Body of pancreas (tissue), 4 donors: ENCODE data around the gene TARBP1. TPM values are rescaled to one million over a fixed set of nuclear protein-coding genes. Genes with fewer than 3 reads are reported as not detected.
A peak's percentile ranks its signal among the peaks of the same experiment; 100 is the strongest.

Source experiments
- ATAC-seq: fragments of 150-250 bp; one replicate; pipeline ENCODE4 v1.9.1; 2016
- DNase-seq, 4 donors: peaks; one replicate each; pipeline ENCODE4 v3.0.0-alpha.2; 2019
- H3K27ac ChIP-seq, 4 donors: fragments of 200-600 bp; sonication (generic); 1 replicate in 3 of 4; 2 replicates in 1 of 4; pipeline versions ENCODE4 v1.5.1 to v1.6.1; 2016 to 2019; ENCODE audit warnings: mild to moderate bottlenecking in 1 of 4, mixed read lengths in 1 of 4, moderate library complexity in 1 of 4
- H3K27me3 ChIP-seq, 2 donors: fragments of 200-600 bp; sonication (generic); one replicate each; pipeline ENCODE4 v1.6.0; 2016; ENCODE audit warnings: mild to moderate bottlenecking in 1 of 2
- H3K36me3 ChIP-seq, 2 donors: fragments of 200-600 bp; sonication (generic); replicated peaks in 1 of 2; 2 replicates each; pipeline ENCODE4 v1.5.1; 2016; ENCODE audit warnings: low read depth in 2 of 2; ENCODE audit not compliant: insufficient read depth in 1 of 2
- H3K4me1 ChIP-seq: fragments of 200-600 bp; sonication (generic); one replicate; pipeline ENCODE4 v1.6.0; 2016
- H3K4me3 ChIP-seq, 2 donors: fragments of 200-600 bp; sonication (generic); 1 replicate in 1 of 2; 2 replicates in 1 of 2; pipeline ENCODE4 v1.5.1; 2016 to 2019
- H3K9me3 ChIP-seq, 3 donors: fragments of 200-600 bp; sonication (generic); 1 replicate in 2 of 3; 2 replicates in 1 of 3; pipeline ENCODE4 v1.5.1; 2016
- POLR2A ChIP-seq, 3 donors: fragments of 450-650 bp; IDR thresholded peaks; one replicate each; pipeline ENCODE4 v1.6.1; 2016; ENCODE audit warnings: antibody characterized with exemption in 3 of 3, mild to moderate bottlenecking in 2 of 3
- WGBS, 2 donors: methylation state at CpG; one replicate each; pipeline ENCODE4 v1.1.5; 2017; 5-methylcytosine and 5-hydroxymethylcytosine counted together
- intact Hi-C: fragments of 100-400 bp; cut with DNase I; formaldehyde crosslinking; loops from one replicate; pipeline ENCODE4 v1.15.1; 2023
- total RNA-seq, 2 donors: library from RNA; depleted of rRNA; stranded (reverse); fragments of >200 nt; gene quantifications; one replicate each; pipeline ENCODE4 v1.1.0, GENCODE V29; 2016
- TF ChIP-seq, protein P1 (sequence below), 7 experiments: fragments of 450-650 bp in 4 of 7; fragments of 200-600 bp in 3 of 7; sonication (generic) in 3 of 7; IDR thresholded peaks; one replicate each; pipeline ENCODE4 v1.5.1; 2016 to 2019; ENCODE audit warnings: antibody characterized with exemption in 7 of 7

The TARBP1 gene
- 10 to 100 TPM; 30.6 to 32.0 TPM for total RNA-seq

DNA sequence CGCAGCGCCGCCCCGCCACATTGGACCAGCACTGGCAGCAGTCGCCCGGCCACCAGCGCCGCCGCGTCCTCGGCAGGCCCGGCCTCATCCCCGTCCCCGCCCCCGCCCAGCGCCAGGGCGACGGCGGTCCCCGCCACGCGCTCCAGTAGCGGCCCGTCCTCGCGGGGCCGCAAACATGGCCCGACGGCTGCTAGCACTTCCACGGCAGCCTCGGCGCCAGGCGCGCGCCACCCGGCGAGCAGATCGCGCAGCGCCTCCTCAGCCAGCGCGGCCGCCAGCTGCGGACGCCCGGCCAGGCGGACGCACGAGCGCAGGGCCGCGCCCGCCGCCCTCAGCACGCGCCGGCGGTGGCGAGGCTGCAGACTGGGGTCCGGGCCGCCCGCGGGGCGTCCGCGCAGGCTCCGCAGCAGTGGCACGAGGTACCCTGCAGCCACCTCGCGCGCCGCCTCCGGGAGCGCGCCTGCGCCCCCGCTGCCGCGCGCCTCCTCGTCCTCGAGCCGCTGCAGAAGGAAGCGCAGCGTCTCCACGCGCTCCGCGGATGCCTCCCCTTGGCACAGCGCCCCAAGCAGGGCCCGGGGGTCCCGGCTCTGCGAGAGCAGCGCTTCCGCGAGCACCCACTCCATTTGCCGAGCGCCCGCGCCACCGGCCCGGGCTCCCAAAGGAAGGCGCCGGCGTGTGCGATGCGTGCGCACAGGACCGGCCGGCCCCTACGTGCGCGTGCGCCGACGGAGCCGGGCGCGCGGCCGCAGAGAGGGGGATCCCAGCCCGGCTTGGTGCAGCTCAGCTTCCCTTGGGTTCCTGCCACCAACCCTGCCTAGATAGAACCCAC, at the start of gene TARBP1:
Gene TARBP1 (minus strand): TSS at position 699 of the 829 bp plus-strand sequence. CDS start 76 bp downstream, at position 623.
- no peaks in the 10 kb centered on the region for H3K9me3 ChIP-seq
- peak within 1 kb of the TSS; percentile 86 to 97 (median 96) for H3K27ac ChIP-seq
- ATAC-seq (peak; percentile 82), DNase-seq (peak; percentile 69 to 80 (median 72))
- peaks cover 21% of the 10 kb centered on the region for H3K4me1 ChIP-seq
- no peaks in the 10 kb centered on the region for H3K27me3 ChIP-seq
- H3K36me3 ChIP-seq, result no peaks in the 10 kb centered on the region
- H3K4me3 ChIP-seq, result peak within 1 kb of the TSS; percentile 47 to 63
- intact Hi-C loops, result no loop called here
- TF ChIP-seq POLR2A (IDR thresholded peaks at IDR 0.05), result peak; percentile 65 to 78 (median 75)
- TF ChIP-seq, protein P1, sequence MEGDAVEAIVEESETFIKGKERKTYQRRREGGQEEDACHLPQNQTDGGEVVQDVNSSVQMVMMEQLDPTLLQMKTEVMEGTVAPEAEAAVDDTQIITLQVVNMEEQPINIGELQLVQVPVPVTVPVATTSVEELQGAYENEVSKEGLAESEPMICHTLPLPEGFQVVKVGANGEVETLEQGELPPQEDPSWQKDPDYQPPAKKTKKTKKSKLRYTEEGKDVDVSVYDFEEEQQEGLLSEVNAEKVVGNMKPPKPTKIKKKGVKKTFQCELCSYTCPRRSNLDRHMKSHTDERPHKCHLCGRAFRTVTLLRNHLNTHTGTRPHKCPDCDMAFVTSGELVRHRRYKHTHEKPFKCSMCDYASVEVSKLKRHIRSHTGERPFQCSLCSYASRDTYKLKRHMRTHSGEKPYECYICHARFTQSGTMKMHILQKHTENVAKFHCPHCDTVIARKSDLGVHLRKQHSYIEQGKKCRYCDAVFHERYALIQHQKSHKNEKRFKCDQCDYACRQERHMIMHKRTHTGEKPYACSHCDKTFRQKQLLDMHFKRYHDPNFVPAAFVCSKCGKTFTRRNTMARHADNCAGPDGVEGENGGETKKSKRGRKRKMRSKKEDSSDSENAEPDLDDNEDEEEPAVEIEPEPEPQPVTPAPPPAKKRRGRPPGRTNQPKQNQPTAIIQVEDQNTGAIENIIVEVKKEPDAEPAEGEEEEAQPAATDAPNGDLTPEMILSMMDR (IDR thresholded peaks at IDR 0.05), result peak in 3 of 7 experiments; percentile 9 to 48 (median 47)
- WGBS, 2 donors, result 0% methylated on average over 87 of the region's 122 CpGs; no CpG with 5 or more reads in 1 of the 2 donors

DNA sequence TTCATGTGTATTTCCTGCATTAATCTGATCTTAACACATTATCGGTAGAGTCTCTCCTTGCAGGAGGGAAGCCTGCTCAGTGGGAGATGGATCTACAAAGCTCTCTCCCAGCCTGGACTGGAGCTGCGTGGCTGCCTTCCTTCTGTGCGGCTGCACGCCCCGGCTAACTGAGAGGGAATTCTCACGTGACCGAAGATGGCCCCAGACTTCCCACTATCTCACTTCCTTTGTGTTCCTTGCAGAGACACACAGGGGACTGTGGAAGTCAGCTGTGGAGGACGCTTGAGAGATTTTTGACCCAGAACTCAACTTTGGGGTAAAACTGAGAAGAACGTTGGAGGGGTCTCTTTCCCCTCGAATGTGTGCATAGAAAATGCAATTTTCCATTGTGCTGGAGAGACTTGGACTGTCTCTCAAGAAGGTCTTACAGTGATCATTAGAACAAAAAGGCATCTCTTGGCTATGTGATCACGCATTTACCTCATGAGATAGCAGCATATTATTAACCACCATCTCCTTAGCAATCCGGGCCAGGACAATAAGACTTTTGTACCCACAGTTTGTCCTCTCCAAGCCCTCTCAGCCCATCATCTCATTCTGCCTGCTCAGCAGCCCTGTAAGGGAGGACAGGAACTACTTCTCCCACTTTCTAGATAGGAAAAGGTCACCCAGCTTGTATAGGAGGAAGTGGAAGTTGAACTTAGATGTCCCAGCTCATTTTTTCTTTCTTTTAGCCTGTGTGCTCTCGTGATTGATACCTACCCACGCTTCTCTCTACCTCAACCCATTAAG, 49.3 kb upstream of the TARBP1 start:
- H3K4me3 ChIP-seq, result no peak overlapping the region
- H3K27ac ChIP-seq, result peak overlapping the region; percentile 10 to 99 (median 28)
- H3K36me3 ChIP-seq, result no peaks in the 10 kb centered on the region
- no peak for DNase-seq
- H3K4me1 ChIP-seq, result peaks cover 68% of the 10 kb centered on the region
- H3K9me3 ChIP-seq, result no peaks in the 10 kb centered on the region
- H3K27me3 ChIP-seq, result no peaks in the 10 kb centered on the region
- no peak for TF ChIP-seq POLR2A (IDR thresholded peaks at IDR 0.05)
- TF ChIP-seq, protein P1 (IDR thresholded peaks at IDR 0.05), result no peak
- 56 to 60% methylated on average over 14 of the region's 14 CpGs for WGBS, 2 donors
- ATAC-seq, result no peak
- intact Hi-C loops, result no loop called here

DNA sequence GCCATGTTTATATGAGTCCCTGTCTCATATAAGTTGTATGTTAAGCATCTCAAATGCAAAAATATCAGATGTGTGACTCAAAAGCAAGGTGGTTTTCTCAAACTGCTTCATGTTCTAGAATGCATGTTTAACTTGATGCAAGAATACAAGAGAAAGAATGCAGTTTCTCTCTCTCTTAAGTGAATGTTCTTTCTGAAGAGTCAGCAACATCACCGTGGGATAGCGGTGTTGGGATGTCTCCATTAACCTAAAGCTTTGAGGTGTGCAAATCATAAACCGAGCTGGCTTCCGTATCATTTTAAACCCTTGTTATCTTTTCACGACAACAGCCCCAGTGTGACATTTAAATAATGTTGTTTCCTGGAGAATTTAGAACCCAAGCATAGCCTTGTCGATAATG, 48.4 kb upstream of the TARBP1 start:
- H3K27me3 ChIP-seq, result no peaks in the 10 kb centered on the region
- intact Hi-C loops, result no loop called here
- ATAC-seq (no peak), DNase-seq (no peak)
- peaks cover 68% of the 10 kb centered on the region for H3K4me1 ChIP-seq
- no peak overlapping the region for H3K4me3 ChIP-seq
- TF ChIP-seq POLR2A (IDR thresholded peaks at IDR 0.05), result no peak
- TF ChIP-seq, protein P1 (IDR thresholded peaks at IDR 0.05), result no peak
- no peaks in the 10 kb centered on the region for H3K9me3 ChIP-seq
- H3K36me3 ChIP-seq, result no peaks in the 10 kb centered on the region
- H3K27ac ChIP-seq, result no peak overlapping the region
- WGBS, 2 donors, result 60 to 80% methylated on average over 6 of the region's 6 CpGs

GRCh38 chr1:234526922-234527321, 47.9 kb upstream of the TARBP1 start:
- DNase-seq, result no peak
- Histone ChIP-seq H3K9me3 (no peaks in the 10 kb centered on the region), H3K4me3 (no peak overlapping the region), H3K36me3 (no peaks in the 10 kb centered on the region), H3K27me3 (no peaks in the 10 kb centered on the region), H3K4me1 (peaks cover 66% of the 10 kb centered on the region), H3K27ac (no peak overlapping the region)
- 50 to 61% methylated on average over 3 of the region's 3 CpGs for WGBS, 2 donors
- TF ChIP-seq, protein P1 (IDR thresholded peaks at IDR 0.05), result no peak
- no peak for TF ChIP-seq POLR2A (IDR thresholded peaks at IDR 0.05)
- intact Hi-C loops, result no loop called here
- no peak for ATAC-seq
